ENCODE data around the gene RAB35. TPM values are rescaled to one million over a fixed set of nuclear protein-coding genes. Genes with fewer than 3 reads are reported as not detected.

The RAB35 gene
- total and polyA plus RNA-seq, 2 of the 4 experiments (the other 2 are of a cell fraction) = 32.6 to 49.6 TPM

- Histone ChIP-seq H4K8ac (ENCODE audit: low read depth in 2 of 2, low read length in 2 of 2) (peak overlapping the region; percentile 67 to 74; a peak in 3 of 4 replicates), H4K5ac (ENCODE audit: low read depth, low read length) (peak overlapping the region; percentile 83), H4K20me1 (ENCODE audit: insufficient read depth, low read length) (peaks cover 61% of the 10 kb centered on the region), H2AFZ (replicated peaks; ENCODE audit: low read length, poor library complexity) (peak overlapping the region; percentile 48), H3K27me3 (ENCODE audit: control insufficient read depth, insufficient read depth, low read length) (no peaks in the 10 kb centered on the region), H3K56ac (ENCODE audit: extremely low read depth, insufficient read depth, low read length) (peak overlapping the region; percentile 52; the same call in 1 of the 2 replicates), H3K36me3 (ENCODE audit: control insufficient read depth, insufficient read depth, low read length) (peaks cover 7% of the 10 kb centered on the region; the same call in 1 of the 2 replicates), H3K79me1 (ENCODE audit: low read depth in 1 of 2, low read length in 2 of 2) (peaks cover 19 to 64% of the 10 kb centered on the region in 2 experiments), H3K9me1 (ENCODE audit: insufficient read depth, low read length) (peaks cover 26% of the 10 kb centered on the region), H3K4ac (ENCODE audit: low read depth, low read length) (peak overlapping the region; percentile 91), H3K23ac (ENCODE audit: low read depth, low read length) (peak overlapping the region; percentile 87; the same call in 1 of the 2 replicates), H4K91ac (ENCODE audit: insufficient read depth, low read depth, low read length) (peak overlapping the region; percentile 79), H2AK9ac (replicated peaks; ENCODE audit: low read depth, low read length, poor library complexity) (peak overlapping the region; percentile 91), H3K9ac (ENCODE audit: low read depth, low read length) (peak overlapping the region; percentile 98), H3K4me3 (ENCODE audit: insufficient read depth, low read depth, low read length) (peak overlapping the region; percentile 95), H2BK120ac (ENCODE audit: low read depth, low read length) (no peak overlapping the region), H3K14ac (replicated peaks; ENCODE audit: low read depth, low read length) (peak overlapping the region; percentile 91), H2BK20ac (ENCODE audit: low read depth, low read length) (no peak overlapping the region), H2BK15ac (ENCODE audit: low read depth, low read length) (no peak overlapping the region), H2BK5ac (ENCODE audit: low read depth, low read length, poor library complexity, severe bottlenecking) (peak overlapping the region; percentile 70), H3K18ac (ENCODE audit: low read depth, low read length) (peak overlapping the region; percentile 74), H3K27ac (ENCODE audit: insufficient read depth, low read length) (peak overlapping the region; percentile 88), H2AK5ac (ENCODE audit: low read depth, low read length) (peak overlapping the region; percentile 98), H3K4me1 (ENCODE audit: control insufficient read depth, insufficient read depth, low read length) (peaks cover 15% of the 10 kb centered on the region), H3K9me3 (ENCODE audit: control insufficient read depth, insufficient read depth, low read length) (no peaks in the 10 kb centered on the region), H3K4me2 (ENCODE audit: low read depth, low read length) (peak overlapping the region; percentile 95)
- BruUV-seq (replicated peaks) = TSS peak; percentile 35
- intact Hi-C loops (cut with micrococcal nuclease) (no loop called here), in situ Hi-C loops (cut with MboI; ENCODE audit: low sequenced_read_pairs) (loop anchor here (25.0 kb wide), 1 partner anchor 1754 kb away; the partner anchor contains the start of gene TAOK3), dilution Hi-C loops (cut with HindIII; ENCODE audit: low sequenced_read_pairs, unreplicated experiment) (no loop called here)
- DNase-seq (peak; percentile 26), ATAC-seq (ENCODE audit: low read depth) (peak; percentile 7)
- WGBS, 2 experiments (ENCODE audit: extremely low coverage in 2 of 2, insufficient read length in 1 of 2) = no CpG with 5 or more reads among the region's 31 CpGs
- ChIA-PET POLR2A (ENCODE audit: unreplicated experiment) (interaction anchor here (0.6 kb wide), 1 partner anchor 225 kb away, joined by 4 read pairs; no protein-coding TSS in a partner anchor), CTCF (no interaction called here)
- TF ChIP-seq RCOR1 (IDR thresholded peaks at IDR 0.05; ENCODE audit: insufficient replicate concordance, low read length) (peak; percentile 53), NFE2L2 (IDR thresholded peaks at IDR 0.05; ENCODE audit: low read depth, low read length) (no peak), CHD1 (IDR thresholded peaks at IDR 0.05; ENCODE audit: low read depth, low read length) (no peak), MAZ (IDR thresholded peaks at IDR 0.05; ENCODE audit: borderline replicate concordance, low read depth, low read length) (no peak), MAFK (IDR thresholded peaks at IDR 0.05; ENCODE audit: low read depth, low read length) (no peak), MXI1 (IDR thresholded peaks at IDR 0.05; ENCODE audit: borderline replicate concordance, low read depth, low read length) (no peak), CTCF (conservative IDR thresholded peaks at IDR 0.05; ENCODE audit: low read depth, low read length) (no peak), BHLHE40 (IDR thresholded peaks at IDR 0.05; ENCODE audit: low read depth, low read length) (peak; percentile 75), ELK1 (IDR thresholded peaks at IDR 0.05; ENCODE audit: borderline replicate concordance, low read depth, low read length) (no peak), POLR2A (IDR thresholded peaks at IDR 0.05; ENCODE audit: low read depth, low read length) (no peak), FOS (IDR thresholded peaks at IDR 0.05; ENCODE audit: low read depth, low read length) (no peak)
- TF ChIP-seq, protein P1, sequence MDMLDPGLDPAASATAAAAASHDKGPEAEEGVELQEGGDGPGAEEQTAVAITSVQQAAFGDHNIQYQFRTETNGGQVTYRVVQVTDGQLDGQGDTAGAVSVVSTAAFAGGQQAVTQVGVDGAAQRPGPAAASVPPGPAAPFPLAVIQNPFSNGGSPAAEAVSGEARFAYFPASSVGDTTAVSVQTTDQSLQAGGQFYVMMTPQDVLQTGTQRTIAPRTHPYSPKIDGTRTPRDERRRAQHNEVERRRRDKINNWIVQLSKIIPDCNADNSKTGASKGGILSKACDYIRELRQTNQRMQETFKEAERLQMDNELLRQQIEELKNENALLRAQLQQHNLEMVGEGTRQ (IDR thresholded peaks at IDR 0.05; ENCODE audit: low read depth, low read length) = peak; percentile 47; the same call in 1 of the 2 replicates
These were observed 687 bp downstream of the RAB35 start for GRCh38 chr12:120115692-120116440.

Data from IMR-90 (cell line).